ENCODE measurements around the gene PIGP. TPM values are rescaled to one million over a fixed set of nuclear protein-coding genes. Genes with fewer than 3 reads are reported as not detected.
"Not testable (repeated sequence)": the region's sequence is repeated elsewhere in the genome, so short reads cannot be mapped to it uniquely, and the experiment has no call there.

PIGP gene
- total RNA-seq, 4 donors from 2014 or later: 21.8 to 31.8 (median 25.5) TPM

GRCh38 chr21:37106998-37107397 is 34.1 kb upstream of the PIGP start:
- Histone ChIP-seq H3K4me1 (no peaks in the 10 kb centered on the region), H3K9me3 (no peaks in the 10 kb centered on the region), H3K4me3 (no peak overlapping the region), H3K27me3 (no peaks in the 10 kb centered on the region), H3K27ac (no peak overlapping the region), H3K36me3 (peaks cover 0 to 12% of the 10 kb centered on the region in 2 donors)
- in situ Hi-C loops (cut with MboI; ENCODE audit: low sequenced_read_pairs in 4 of 4) (no loop called here), intact Hi-C loops (cut with DNase I; ENCODE audit: low total_unique reads) (no loop called here)
- no peak for DNase-seq
- TF ChIP-seq CTCF (IDR thresholded peaks at IDR 0.05 in 4 of 5, conservative IDR thresholded peaks at IDR 0.05 in 1 of 5) (no peak), POLR2A (IDR thresholded peaks at IDR 0.05) (no peak)
- ATAC-seq: no peak

- peaks cover 0 to 13% of the 10 kb centered on the region in 2 donors for H3K36me3 ChIP-seq
- H3K4me1 ChIP-seq; ATAC-seq; H3K4me3 ChIP-seq; in situ Hi-C loops (cut with MboI; ENCODE audit: low sequenced_read_pairs in 4 of 4); H3K27me3 ChIP-seq; H3K27ac ChIP-seq; DNase-seq; H3K9me3 ChIP-seq; intact Hi-C loops (cut with DNase I; ENCODE audit: low total_unique reads): not testable (repeated sequence)
These were observed 29.9 kb upstream of the PIGP start for GRCh38 chr21:37102746-37103145.

- intact Hi-C loops (cut with DNase I; ENCODE audit: low total_unique reads) (no loop called here), in situ Hi-C loops (cut with MboI; ENCODE audit: low sequenced_read_pairs in 4 of 4) (no loop called here)
- Histone ChIP-seq H3K27me3 (no peaks in the 10 kb centered on the region), H3K4me3 (no peak overlapping the region), H3K36me3 (peaks cover 0 to 25% of the 10 kb centered on the region in 2 donors), H3K9me3 (no peaks in the 10 kb centered on the region), H3K4me1 (no peaks in the 10 kb centered on the region), H3K27ac (no peak overlapping the region)
- TF ChIP-seq POLR2A (IDR thresholded peaks at IDR 0.05): no peak
- no peak for TF ChIP-seq CTCF (IDR thresholded peaks at IDR 0.05 in 4 of 5, conservative IDR thresholded peaks at IDR 0.05 in 1 of 5)
- no peak for DNase-seq
- no peak for ATAC-seq
These were observed 28.5 kb upstream of the PIGP start for GRCh38 chr21:37101384-37101783.

GRCh38 chr21:37100316-37100715 is 27.4 kb upstream of the PIGP start:
- Histone ChIP-seq H3K4me1 (no peaks in the 10 kb centered on the region), H3K4me3 (no peak overlapping the region), H3K9me3 (no peaks in the 10 kb centered on the region), H3K27me3 (no peaks in the 10 kb centered on the region), H3K27ac (no peak overlapping the region), H3K36me3 (peaks cover 0 to 32% of the 10 kb centered on the region in 2 donors)
- in situ Hi-C loops (cut with MboI; ENCODE audit: low sequenced_read_pairs in 4 of 4) (no loop called here), intact Hi-C loops (cut with DNase I; ENCODE audit: low total_unique reads) (no loop called here)
- DNase-seq: no peak
- TF ChIP-seq POLR2A (IDR thresholded peaks at IDR 0.05): no peak
- TF ChIP-seq CTCF (IDR thresholded peaks at IDR 0.05 in 4 of 5, conservative IDR thresholded peaks at IDR 0.05 in 1 of 5): no peak
- ATAC-seq: no peak

GRCh38 chr21:37098751-37099150 is 25.9 kb upstream of the PIGP start:
- Histone ChIP-seq H3K27me3 (no peaks in the 10 kb centered on the region), H3K9me3 (no peaks in the 10 kb centered on the region), H3K27ac (no peak overlapping the region), H3K4me3 (no peak overlapping the region), H3K36me3 (peaks cover 0 to 32% of the 10 kb centered on the region in 2 donors), H3K4me1 (no peaks in the 10 kb centered on the region)
- in situ Hi-C loops (cut with MboI; ENCODE audit: low sequenced_read_pairs in 4 of 4): no loop called here
- DNase-seq (no peak), ATAC-seq (no peak)
- TF ChIP-seq POLR2A (IDR thresholded peaks at IDR 0.05): no peak
- intact Hi-C loops (cut with DNase I; ENCODE audit: low total_unique reads): no loop called here

- in situ Hi-C loops (cut with MboI; ENCODE audit: low sequenced_read_pairs in 4 of 4): no loop called here
- no peaks in the 10 kb centered on the region for H3K4me1 ChIP-seq
- TF ChIP-seq CTCF (IDR thresholded peaks at IDR 0.05 in 4 of 5, conservative IDR thresholded peaks at IDR 0.05 in 1 of 5): no peak
- TF ChIP-seq POLR2A (IDR thresholded peaks at IDR 0.05): no peak
- peaks cover 0 to 39% of the 10 kb centered on the region in 2 donors for H3K36me3 ChIP-seq
- no peak overlapping the region for H3K27ac ChIP-seq
- no peaks in the 10 kb centered on the region for H3K9me3 ChIP-seq
- H3K4me3 ChIP-seq: no peak overlapping the region
- H3K27me3 ChIP-seq: no peaks in the 10 kb centered on the region
- no peak for ATAC-seq
- intact Hi-C loops (cut with DNase I; ENCODE audit: low total_unique reads): no loop called here
- no peak for DNase-seq
These were observed 22.9 kb upstream of the PIGP start for GRCh38 chr21:37095821-37096220.

Measured in gastrocnemius medialis (tissue), 4 donors.